Astrocyte of the cerebellum (primary cell): Measurements from ENCODE around the gene KDM4C.
A peak's percentile ranks its signal among the peaks of the same experiment; 100 is the strongest.

Source experiments
- DNase-seq: peaks from one replicate; pipeline ENCODE4 v3.0.0-alpha.2; 2011; ENCODE audit warnings: low read depth
- H3K4me3 ChIP-seq: 2 replicates; pipeline ENCODE4 v1.5.1; 2011; ENCODE audit warnings: mild to moderate bottlenecking, low read depth, low read length, moderate library complexity
- in situ Hi-C: cut with HindIII; loops from 2 replicates; pipeline ENCODE4 v1.10.0; 2017; ENCODE audit warnings: low sequenced_read_pairs
- TF ChIP-seq, protein P1 (sequence below): IDR thresholded peaks from 2 replicates; pipeline ENCODE4 v1.5.1; 2012; ENCODE audit warnings: low read length, low read depth, moderate library complexity, mild to moderate bottlenecking; ENCODE audit errors: missing control alignments

KDM4C gene

DNA sequence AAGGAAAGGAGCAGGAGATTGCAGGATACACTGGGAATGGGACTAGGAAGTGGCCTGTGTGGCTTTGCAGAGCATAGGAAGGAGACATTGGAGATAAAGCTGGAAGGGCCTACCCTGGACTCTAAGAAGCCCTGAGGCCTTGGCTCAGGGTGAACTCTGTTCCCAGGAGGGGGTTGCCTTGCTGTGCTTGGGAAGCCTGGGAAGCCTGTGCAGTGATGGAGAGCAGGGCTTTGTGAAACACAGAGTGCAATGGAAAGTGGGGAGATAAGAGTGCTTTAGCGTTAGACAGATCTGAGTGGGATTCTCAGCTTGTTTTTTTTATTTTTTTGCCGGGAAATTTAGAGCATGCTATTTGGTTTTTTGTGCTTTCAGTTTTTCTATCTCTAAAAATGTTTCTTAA is 437.8 kb downstream of the KDM4C start:
- in situ Hi-C loops = no loop called here
- no peak for DNase-seq
- TF ChIP-seq, protein P1, sequence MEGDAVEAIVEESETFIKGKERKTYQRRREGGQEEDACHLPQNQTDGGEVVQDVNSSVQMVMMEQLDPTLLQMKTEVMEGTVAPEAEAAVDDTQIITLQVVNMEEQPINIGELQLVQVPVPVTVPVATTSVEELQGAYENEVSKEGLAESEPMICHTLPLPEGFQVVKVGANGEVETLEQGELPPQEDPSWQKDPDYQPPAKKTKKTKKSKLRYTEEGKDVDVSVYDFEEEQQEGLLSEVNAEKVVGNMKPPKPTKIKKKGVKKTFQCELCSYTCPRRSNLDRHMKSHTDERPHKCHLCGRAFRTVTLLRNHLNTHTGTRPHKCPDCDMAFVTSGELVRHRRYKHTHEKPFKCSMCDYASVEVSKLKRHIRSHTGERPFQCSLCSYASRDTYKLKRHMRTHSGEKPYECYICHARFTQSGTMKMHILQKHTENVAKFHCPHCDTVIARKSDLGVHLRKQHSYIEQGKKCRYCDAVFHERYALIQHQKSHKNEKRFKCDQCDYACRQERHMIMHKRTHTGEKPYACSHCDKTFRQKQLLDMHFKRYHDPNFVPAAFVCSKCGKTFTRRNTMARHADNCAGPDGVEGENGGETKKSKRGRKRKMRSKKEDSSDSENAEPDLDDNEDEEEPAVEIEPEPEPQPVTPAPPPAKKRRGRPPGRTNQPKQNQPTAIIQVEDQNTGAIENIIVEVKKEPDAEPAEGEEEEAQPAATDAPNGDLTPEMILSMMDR = no peak
- H3K4me3 ChIP-seq = no peak overlapping the region

GRCh38 chr9:7196467-7196866 is 438.7 kb downstream of the KDM4C start:
- in situ Hi-C loops = no loop called here
- no peak overlapping the region for H3K4me3 ChIP-seq
- no peak for DNase-seq
- TF ChIP-seq, protein P1 = no peak

GRCh38 chr9:7201196-7201595 is 443.4 kb downstream of the KDM4C start:
- no peak for DNase-seq
- TF ChIP-seq, protein P1 = no peak
- no peak overlapping the region for H3K4me3 ChIP-seq
- in situ Hi-C loops = no loop called here

- TF ChIP-seq, protein P1 = no peak
- DNase-seq = no peak
- no peak overlapping the region for H3K4me3 ChIP-seq
- in situ Hi-C loops = no loop called here
Observed at GRCh38 chr9:7205806-7206205, 448.0 kb downstream of the KDM4C start.

DNA sequence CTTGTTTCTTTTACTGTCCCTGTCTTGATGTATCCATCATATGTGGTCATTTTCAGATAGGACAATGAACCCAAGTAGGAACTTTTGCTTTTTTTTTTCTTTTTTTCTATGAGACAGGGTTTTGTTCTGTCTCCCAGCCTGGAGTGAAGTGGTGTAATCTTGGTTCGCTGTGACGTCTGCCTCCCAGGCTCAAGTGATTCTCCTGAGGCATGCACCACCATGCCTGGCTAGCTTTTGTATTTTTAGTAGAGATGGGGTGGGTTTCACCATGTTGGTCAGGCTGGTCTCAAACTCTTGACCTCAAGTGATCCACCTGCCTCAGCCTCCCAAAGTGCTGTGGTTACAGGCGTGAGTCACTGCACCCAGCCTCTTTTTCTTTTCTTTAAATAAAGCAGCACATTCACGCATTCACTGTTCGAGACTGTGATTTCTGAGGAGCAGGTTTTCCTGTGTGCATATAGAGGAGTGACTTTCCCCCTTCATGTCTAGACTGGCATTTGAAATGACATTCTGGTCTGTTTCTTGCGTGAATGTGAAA is 448.5 kb downstream of the KDM4C start:
- TF ChIP-seq, protein P1 = no peak
- in situ Hi-C loops = no loop called here
- no peak overlapping the region for H3K4me3 ChIP-seq
- no peak for DNase-seq

DNA sequence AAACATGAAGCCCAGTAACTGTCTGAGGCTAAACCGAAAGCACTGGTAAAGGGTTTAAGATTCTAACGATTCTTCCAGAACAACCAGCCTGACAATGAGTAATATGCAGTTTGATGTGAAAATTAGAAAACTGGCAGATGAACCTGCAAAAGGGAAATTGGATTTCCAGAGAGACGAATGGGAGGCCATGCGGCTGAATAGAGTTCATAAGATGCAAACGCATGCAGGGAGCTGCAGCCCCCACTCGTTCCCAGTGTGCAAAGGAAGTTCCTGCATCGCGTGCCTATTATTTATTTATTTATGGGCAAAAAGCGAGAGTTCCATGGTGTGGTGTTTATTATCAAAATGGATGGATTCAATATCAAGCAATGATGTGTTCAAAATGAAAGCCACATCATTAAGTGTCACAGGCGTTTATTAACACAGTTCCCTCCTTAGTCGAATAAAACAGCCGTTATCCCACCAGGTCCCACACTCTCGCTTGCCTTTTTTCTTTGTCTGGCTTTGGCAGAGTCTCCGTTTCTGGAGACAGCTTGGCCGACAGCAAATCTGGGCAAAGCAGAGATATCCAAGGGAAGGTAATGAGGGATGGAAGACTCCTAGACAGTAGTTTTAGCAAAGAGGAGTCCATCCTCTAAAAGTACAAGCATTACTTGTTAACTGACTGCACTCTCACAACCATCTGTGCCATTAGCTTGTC is 451.4 kb downstream of the KDM4C start:
- peak overlapping the region; percentile 14 for H3K4me3 ChIP-seq
- no peak for DNase-seq
- in situ Hi-C loops = no loop called here
- TF ChIP-seq, protein P1 = no peak
